SK-MEL-5 (cell line): ENCODE data around the gene AKAP7. TPM values are rescaled to one million over a fixed set of nuclear protein-coding genes. Genes with fewer than 3 reads are reported as not detected.
A peak's percentile ranks its signal among the peaks of the same experiment; 100 is the strongest.
"Not testable (repeated sequence)": the region's sequence is repeated elsewhere in the genome, so short reads cannot be mapped to it uniquely, and the experiment has no call there.

Source experiments
- DNase-seq: peaks from one replicate; pipeline ENCODE4 v3.0.0-alpha.2; 2016; ENCODE audit warnings: low read depth, low spot score
- in situ Hi-C: cut with HindIII; loops from 2 replicates; pipeline ENCODE4 v1.10.0; 2016; ENCODE audit warnings: low sequenced_read_pairs, high pct_unique_total_duplicates, low pct_unique_long_range_greater_than_20kb
- total RNA-seq: library from RNA; depleted of rRNA; stranded (reverse); fragments of >200 nt; shearing (Covaris generic); gene quantifications from 2 replicates; pipeline ENCODE4 v1.2.3, GENCODE V29; 2014

AKAP7 gene
- total RNA-seq, 1 experiment from 2014 or later = 7.5 TPM

GRCh38 chr6:131265939-131266338 lies 130.7 kb downstream of the AKAP7 start:
- in situ Hi-C loops = no loop called here
- no peak for DNase-seq

- DNase-seq = no peak
- in situ Hi-C loops = no loop called here
Observed at GRCh38 chr6:131268303-131268702, 133.0 kb downstream of the AKAP7 start.

- DNase-seq = no peak
- in situ Hi-C loops = no loop called here
Observed at GRCh38 chr6:131269565-131270391, 134.5 kb downstream of the AKAP7 start.

GRCh38 chr6:131270534-131270933 lies 135.3 kb downstream of the AKAP7 start:
- in situ Hi-C loops = no loop called here
- DNase-seq = no peak

GRCh38 chr6:131275273-131275672 lies 140.0 kb downstream of the AKAP7 start:
- DNase-seq = no peak
- in situ Hi-C loops = no loop called here

- DNase-seq = no peak
- in situ Hi-C loops = no loop called here
Observed at GRCh38 chr6:131277591-131277990, 142.3 kb downstream of the AKAP7 start.

GRCh38 chr6:131281471-131282270 lies 146.4 kb downstream of the AKAP7 start:
- DNase-seq = no peak
- in situ Hi-C loops = no loop called here

- no peak for DNase-seq
- in situ Hi-C loops = no loop called here
Observed at GRCh38 chr6:131282365-131282764, 147.1 kb downstream of the AKAP7 start.

GRCh38 chr6:131283466-131284175 lies 148.4 kb downstream of the AKAP7 start:
- in situ Hi-C loops = no loop called here

GRCh38 chr6:131285548-131285947 lies 150.3 kb downstream of the AKAP7 start:
- no peak for DNase-seq
- in situ Hi-C loops = no loop called here

More at GRCh38 chr6:131283466-131284175, 148.4 kb downstream of the AKAP7 start:
- no peak for DNase-seq

GRCh38 chr6:131286469-131287040 lies 151.3 kb downstream of the AKAP7 start:
- in situ Hi-C loops = no loop called here
- DNase-seq = no peak

- in situ Hi-C loops = no loop called here
- no peak for DNase-seq
Observed at GRCh38 chr6:131288214-131288613, 152.9 kb downstream of the AKAP7 start.

- in situ Hi-C loops = no loop called here
- DNase-seq = no peak
Observed at GRCh38 chr6:131290955-131291354, 155.7 kb downstream of the AKAP7 start.

- peak; percentile 29 for DNase-seq
- in situ Hi-C loops = no loop called here
Observed at GRCh38 chr6:131292145-131292938, 157.1 kb downstream of the AKAP7 start.

GRCh38 chr6:131293472-131293911 lies 158.2 kb downstream of the AKAP7 start:
- in situ Hi-C loops = no loop called here
- no peak for DNase-seq

GRCh38 chr6:131295081-131295480 lies 159.8 kb downstream of the AKAP7 start:
- in situ Hi-C loops = no loop called here
- DNase-seq = no peak

GRCh38 chr6:131300826-131301225 lies 165.6 kb downstream of the AKAP7 start:
- in situ Hi-C loops = not testable (repeated sequence)

More at GRCh38 chr6:131300826-131301225, 165.6 kb downstream of the AKAP7 start:
- DNase-seq = not testable (repeated sequence)
